ENCODE data around the gene RPL38.
A peak's percentile ranks its signal among the peaks of the same experiment; 100 is the strongest.

The RPL38 gene

DNA sequence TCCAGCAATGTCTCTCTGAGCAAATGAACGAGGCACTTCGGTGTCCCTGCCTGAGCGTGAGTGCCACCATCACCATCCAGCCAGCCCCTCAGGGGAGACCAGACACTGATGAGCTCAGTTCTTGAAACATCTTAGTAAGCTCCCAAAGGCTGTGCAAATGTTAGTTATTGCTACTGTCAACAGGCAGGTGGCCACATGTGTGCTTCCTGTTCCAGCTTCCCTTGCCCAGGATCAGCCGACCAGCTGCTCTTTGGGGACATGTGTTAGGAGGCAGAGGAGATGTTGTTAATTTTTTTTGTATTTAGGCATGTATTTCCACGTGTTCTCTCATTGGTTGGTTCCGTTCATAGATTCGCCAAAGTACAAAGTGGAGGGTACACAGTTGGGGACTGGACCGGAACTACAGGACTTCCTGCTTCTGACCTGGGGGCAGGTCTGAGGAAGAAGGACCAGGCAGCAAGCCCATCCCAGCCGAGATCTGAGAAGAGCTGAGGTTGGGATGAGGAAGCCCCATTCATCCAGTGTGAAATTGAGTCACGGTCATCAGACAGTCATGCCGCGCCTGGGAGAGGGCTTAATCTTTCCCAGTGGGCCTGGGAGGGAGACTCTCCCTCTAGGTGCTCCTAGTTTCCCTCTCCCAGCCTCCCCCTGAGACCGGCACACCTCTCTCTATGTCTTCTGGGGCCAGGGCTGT, 13.7 kb downstream of the RPL38 start:
- DNase-seq (no peak), ATAC-seq (replicated peaks) (no peak)
- no peaks in the 10 kb centered on the region for H3K9me3 Mint-ChIP-seq
- peaks cover 24% of the 10 kb centered on the region for H3K36me3 Mint-ChIP-seq (ENCODE audit: insufficient read depth)
- H3K4me1 Mint-ChIP-seq (ENCODE audit: low read depth in 2 of 2), result peaks cover 22 to 34% of the 10 kb centered on the region in 2 donors
- no peak overlapping the region for H3K4me3 Mint-ChIP-seq
- H3K27me3 Mint-ChIP-seq, result no peaks in the 10 kb centered on the region
- no peak overlapping the region for H3K27ac Mint-ChIP-seq

DNA sequence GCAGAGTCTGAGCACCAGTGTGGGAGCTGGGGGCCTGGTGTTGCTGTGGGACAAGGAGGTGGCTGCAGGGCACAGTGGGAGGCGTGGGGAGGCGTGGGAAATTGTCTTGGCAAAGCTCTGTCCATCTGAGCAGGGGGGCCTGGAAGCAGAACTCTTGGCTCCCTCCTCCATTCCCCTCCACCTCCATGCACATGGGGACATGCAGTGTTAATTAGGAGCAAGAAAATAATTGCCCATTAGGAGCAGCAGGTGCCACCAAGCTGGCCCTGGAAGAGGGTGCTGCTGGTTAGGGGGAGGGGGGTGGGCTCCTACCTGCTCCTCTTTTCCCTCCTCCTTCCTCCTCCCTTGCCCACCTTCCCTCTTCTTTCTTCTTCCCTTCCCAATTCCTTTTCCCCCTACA, 14.4 kb downstream of the RPL38 start:
- DNase-seq, result no peak
- Mint-ChIP-seq H3K27ac (no peak overlapping the region), H3K36me3 (ENCODE audit: insufficient read depth) (peaks cover 17% of the 10 kb centered on the region), H3K27me3 (no peaks in the 10 kb centered on the region), H3K4me3 (no peak overlapping the region), H3K9me3 (no peaks in the 10 kb centered on the region), H3K4me1 (ENCODE audit: low read depth in 2 of 2) (peaks cover 17 to 27% of the 10 kb centered on the region in 2 donors)
- no peak for ATAC-seq (replicated peaks)

- Mint-ChIP-seq H3K27ac (no peak overlapping the region), H3K36me3 (ENCODE audit: insufficient read depth) (peaks cover 12% of the 10 kb centered on the region), H3K4me3 (no peak overlapping the region), H3K4me1 (ENCODE audit: low read depth in 2 of 2) (peaks cover 13 to 24% of the 10 kb centered on the region in 2 donors), H3K9me3 (no peaks in the 10 kb centered on the region), H3K27me3 (no peaks in the 10 kb centered on the region)
- no peak for ATAC-seq (replicated peaks)
- no peak for DNase-seq
These were observed 15.0 kb downstream of the RPL38 start for GRCh38 chr17:74218436-74218835.

- no peak overlapping the region for H3K27ac Mint-ChIP-seq
- DNase-seq (no peak), ATAC-seq (replicated peaks) (no peak)
- H3K36me3 Mint-ChIP-seq (ENCODE audit: insufficient read depth), result peaks cover 4% of the 10 kb centered on the region
- H3K4me1 Mint-ChIP-seq (ENCODE audit: low read depth in 2 of 2), result peaks cover 6 to 19% of the 10 kb centered on the region in 2 donors
- no peak overlapping the region for H3K4me3 Mint-ChIP-seq
- no peaks in the 10 kb centered on the region for H3K9me3 Mint-ChIP-seq
- no peaks in the 10 kb centered on the region for H3K27me3 Mint-ChIP-seq
These were observed 16.2 kb downstream of the RPL38 start for GRCh38 chr17:74219576-74220133.

- no peak for ATAC-seq (replicated peaks)
- DNase-seq, result no peak
- Mint-ChIP-seq H3K27me3 (no peaks in the 10 kb centered on the region), H3K36me3 (ENCODE audit: insufficient read depth) (peaks cover 4% of the 10 kb centered on the region), H3K27ac (no peak overlapping the region), H3K4me1 (ENCODE audit: low read depth in 2 of 2) (peaks cover 5 to 13% of the 10 kb centered on the region in 2 donors), H3K9me3 (no peaks in the 10 kb centered on the region), H3K4me3 (no peak overlapping the region)
These were observed 16.7 kb downstream of the RPL38 start for GRCh38 chr17:74220219-74220618.

GRCh38 chr17:74220946-74221818, 17.7 kb downstream of the RPL38 start:
- ATAC-seq (replicated peaks) (no peak), DNase-seq (no peak)
- no peaks in the 10 kb centered on the region for H3K27me3 Mint-ChIP-seq
- H3K36me3 Mint-ChIP-seq (ENCODE audit: insufficient read depth), result peaks cover 10% of the 10 kb centered on the region
- no peak overlapping the region for H3K4me3 Mint-ChIP-seq
- H3K27ac Mint-ChIP-seq, result no peak overlapping the region
- no peaks in the 10 kb centered on the region for H3K9me3 Mint-ChIP-seq
- H3K4me1 Mint-ChIP-seq (ENCODE audit: low read depth in 2 of 2), result peaks cover 3 to 8% of the 10 kb centered on the region in 2 donors

- no peaks in the 10 kb centered on the region for H3K9me3 Mint-ChIP-seq
- H3K27me3 Mint-ChIP-seq, result no peaks in the 10 kb centered on the region
- H3K27ac Mint-ChIP-seq, result no peak overlapping the region
- DNase-seq, result no peak
- H3K4me1 Mint-ChIP-seq (ENCODE audit: low read depth in 2 of 2), result peaks cover 4 to 6% of the 10 kb centered on the region in 2 donors
- H3K4me3 Mint-ChIP-seq, result no peak overlapping the region
- H3K36me3 Mint-ChIP-seq (ENCODE audit: insufficient read depth), result peaks cover 7% of the 10 kb centered on the region
- ATAC-seq (replicated peaks), result no peak
These were observed 18.9 kb downstream of the RPL38 start for GRCh38 chr17:74222399-74222798.

DNA sequence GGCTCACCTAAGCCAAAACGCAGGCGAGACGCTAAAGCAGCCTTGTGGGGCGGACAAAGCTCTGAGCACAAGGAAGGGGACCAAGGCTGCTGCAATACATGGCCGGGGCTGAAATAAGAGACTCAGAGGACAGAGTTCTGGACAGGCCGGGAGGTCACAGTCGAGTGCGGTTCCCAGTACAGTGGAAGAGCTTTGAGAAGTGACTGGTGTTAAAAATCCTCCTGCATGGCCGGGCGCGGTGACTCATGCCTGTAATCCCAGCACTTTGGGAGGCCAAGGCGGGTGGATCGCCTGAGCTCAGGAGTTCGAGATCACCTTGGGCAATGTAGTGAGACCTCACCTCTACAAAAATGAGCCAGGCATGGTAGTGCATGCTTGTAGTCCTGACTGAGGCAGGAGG, 20.4 kb downstream of the RPL38 start:
- H3K4me3 Mint-ChIP-seq, result no peak overlapping the region
- no peaks in the 10 kb centered on the region for H3K9me3 Mint-ChIP-seq
- H3K27me3 Mint-ChIP-seq, result no peaks in the 10 kb centered on the region
- H3K4me1 Mint-ChIP-seq (ENCODE audit: low read depth in 2 of 2), result peaks cover 6 to 9% of the 10 kb centered on the region in 2 donors
- H3K36me3 Mint-ChIP-seq (ENCODE audit: insufficient read depth), result peaks cover 11% of the 10 kb centered on the region
- ATAC-seq (replicated peaks) (no peak), DNase-seq (no peak)
- no peak overlapping the region for H3K27ac Mint-ChIP-seq

- H3K4me1 Mint-ChIP-seq (ENCODE audit: low read depth in 2 of 2), result peaks cover 6 to 10% of the 10 kb centered on the region in 2 donors
- H3K36me3 Mint-ChIP-seq (ENCODE audit: insufficient read depth), result peaks cover 11% of the 10 kb centered on the region
- DNase-seq, result no peak
- H3K9me3 Mint-ChIP-seq, result no peaks in the 10 kb centered on the region
- no peak overlapping the region for H3K4me3 Mint-ChIP-seq
- peak overlapping the region in 1 of 2 donors; percentile 27 for H3K27ac Mint-ChIP-seq
- no peak for ATAC-seq (replicated peaks)
- H3K27me3 Mint-ChIP-seq, result no peaks in the 10 kb centered on the region
These were observed 21.7 kb downstream of the RPL38 start for GRCh38 chr17:74224959-74225725.

DNA sequence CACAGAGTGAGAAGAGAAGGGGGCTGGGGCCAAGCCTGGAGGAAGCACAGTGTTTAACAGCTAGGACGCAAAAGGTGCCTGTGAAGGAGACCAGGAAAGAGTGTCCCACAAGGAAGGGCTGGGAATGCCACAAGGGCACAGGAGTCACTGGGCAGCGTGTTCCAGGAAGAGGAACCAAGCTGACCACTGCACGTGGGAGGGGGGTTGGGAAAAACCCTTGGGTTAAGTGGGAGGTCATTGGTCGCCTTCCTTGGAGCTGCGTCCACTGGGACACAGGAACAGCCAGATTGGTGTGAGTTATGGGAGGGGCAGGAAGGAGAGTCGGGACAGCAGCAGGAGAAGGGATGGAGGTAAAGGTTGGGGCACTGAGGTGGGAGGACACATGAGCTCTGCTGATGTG, 22.8 kb downstream of the RPL38 start:
- Mint-ChIP-seq H3K4me3 (no peak overlapping the region), H3K9me3 (no peaks in the 10 kb centered on the region), H3K36me3 (ENCODE audit: insufficient read depth) (peaks cover 12% of the 10 kb centered on the region), H3K4me1 (ENCODE audit: low read depth in 2 of 2) (peaks cover 6 to 10% of the 10 kb centered on the region in 2 donors), H3K27ac (peak overlapping the region in 1 of 2 donors; percentile 27), H3K27me3 (no peaks in the 10 kb centered on the region)
- no peak for DNase-seq
- ATAC-seq (replicated peaks), result no peak

- Mint-ChIP-seq H3K27ac (no peak overlapping the region), H3K27me3 (no peaks in the 10 kb centered on the region), H3K4me3 (no peak overlapping the region), H3K9me3 (no peaks in the 10 kb centered on the region), H3K4me1 (ENCODE audit: low read depth in 2 of 2) (peaks cover 6 to 10% of the 10 kb centered on the region in 2 donors), H3K36me3 (ENCODE audit: insufficient read depth) (peaks cover 21% of the 10 kb centered on the region)
- ATAC-seq (replicated peaks) (no peak), DNase-seq (no peak)
These were observed 24.0 kb downstream of the RPL38 start for GRCh38 chr17:74227271-74228080.

DNA sequence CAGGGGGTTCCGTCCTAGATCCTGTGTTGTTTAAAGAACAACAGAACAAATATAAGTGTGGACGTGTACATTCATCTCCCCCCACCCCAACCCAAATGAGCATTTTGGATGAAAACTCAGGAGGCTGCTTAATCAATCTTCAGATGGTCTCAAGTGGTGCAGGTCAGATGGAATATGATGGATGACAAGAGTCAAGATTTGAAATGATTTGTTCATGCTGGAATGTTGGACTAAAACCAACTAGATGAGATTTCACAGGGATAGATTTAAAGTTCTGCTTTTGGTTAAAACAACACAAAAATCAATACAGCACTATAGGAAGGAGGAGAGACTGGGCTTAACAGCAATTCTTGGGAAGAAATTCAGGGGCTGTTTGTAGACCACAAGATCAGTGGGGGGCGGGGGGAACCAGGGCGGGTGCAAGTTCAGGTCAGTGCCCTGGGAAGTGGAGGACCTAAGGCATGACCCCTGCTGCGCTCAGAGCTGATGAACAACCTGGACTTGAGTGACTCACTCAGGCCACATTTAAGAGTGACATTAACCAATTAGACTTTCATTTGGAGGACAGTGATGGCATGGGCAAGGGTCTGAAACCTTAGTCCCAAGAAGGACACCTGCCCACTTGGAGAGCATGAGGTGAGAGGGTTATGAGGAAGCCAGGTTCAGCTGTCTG, 25.0 kb downstream of the RPL38 start:
- H3K4me3 Mint-ChIP-seq, result no peak overlapping the region
- no peaks in the 10 kb centered on the region for H3K9me3 Mint-ChIP-seq
- peaks cover 21% of the 10 kb centered on the region for H3K36me3 Mint-ChIP-seq (ENCODE audit: insufficient read depth)
- H3K27me3 Mint-ChIP-seq, result no peaks in the 10 kb centered on the region
- no peak for ATAC-seq (replicated peaks)
- H3K4me1 Mint-ChIP-seq (ENCODE audit: low read depth in 2 of 2), result peaks cover 6 to 10% of the 10 kb centered on the region in 2 donors
- no peak overlapping the region for H3K27ac Mint-ChIP-seq
- no peak for DNase-seq

Measured in effector memory CD8-positive, alpha-beta T cell (primary cell).